ENCODE measurements around the gene MTHFD1L.

- TF ChIP-seq, protein P1, sequence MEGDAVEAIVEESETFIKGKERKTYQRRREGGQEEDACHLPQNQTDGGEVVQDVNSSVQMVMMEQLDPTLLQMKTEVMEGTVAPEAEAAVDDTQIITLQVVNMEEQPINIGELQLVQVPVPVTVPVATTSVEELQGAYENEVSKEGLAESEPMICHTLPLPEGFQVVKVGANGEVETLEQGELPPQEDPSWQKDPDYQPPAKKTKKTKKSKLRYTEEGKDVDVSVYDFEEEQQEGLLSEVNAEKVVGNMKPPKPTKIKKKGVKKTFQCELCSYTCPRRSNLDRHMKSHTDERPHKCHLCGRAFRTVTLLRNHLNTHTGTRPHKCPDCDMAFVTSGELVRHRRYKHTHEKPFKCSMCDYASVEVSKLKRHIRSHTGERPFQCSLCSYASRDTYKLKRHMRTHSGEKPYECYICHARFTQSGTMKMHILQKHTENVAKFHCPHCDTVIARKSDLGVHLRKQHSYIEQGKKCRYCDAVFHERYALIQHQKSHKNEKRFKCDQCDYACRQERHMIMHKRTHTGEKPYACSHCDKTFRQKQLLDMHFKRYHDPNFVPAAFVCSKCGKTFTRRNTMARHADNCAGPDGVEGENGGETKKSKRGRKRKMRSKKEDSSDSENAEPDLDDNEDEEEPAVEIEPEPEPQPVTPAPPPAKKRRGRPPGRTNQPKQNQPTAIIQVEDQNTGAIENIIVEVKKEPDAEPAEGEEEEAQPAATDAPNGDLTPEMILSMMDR (IDR thresholded peaks at IDR 0.05), result no peak
- no peak for TF ChIP-seq POLR2A (IDR thresholded peaks at IDR 0.05)
Observed at GRCh38 chr6:150937132-150937906, 71.8 kb downstream of the MTHFD1L start.
